HL-60 (cell line): Measurements from ENCODE around the gene LELP1.
"Not testable (repeated sequence)": the region's sequence is repeated elsewhere in the genome, so short reads cannot be mapped to it uniquely, and the experiment has no call there.

Source experiments
- DNase-seq, 2 experiments: peaks; one replicate each; pipeline ENCODE4 v3.0.0-alpha.2; 2010 to 2020; ENCODE audit warnings: low read depth in 1 of 2, low spot score in 1 of 2
- H3K27ac ChIP-seq: fragments of 250-450 bp; sonication (Bioruptor Pico); replicated peaks from 2 replicates; pipeline ENCODE4 v1.5.1; 2020; ENCODE audit warnings: mild to moderate bottlenecking, moderate library complexity
- H3K27me3 ChIP-seq: fragments of 250-450 bp; sonication (Bioruptor Pico); 2 replicates; pipeline ENCODE4 v1.5.1; 2021; ENCODE audit warnings: mild to moderate bottlenecking, moderate library complexity; ENCODE audit not compliant: insufficient read depth, poor library complexity, severe bottlenecking
- H3K4me3 ChIP-seq: replicated peaks from 2 replicates; pipeline ENCODE4 v1.5.1; 2011; ENCODE audit warnings: mild to moderate bottlenecking, control low read depth, low read length; ENCODE audit not compliant: insufficient read depth
- CTCF ChIP-seq: IDR thresholded peaks from one replicate; pipeline ENCODE4 v1.5.1; 2011; ENCODE audit warnings: low read length, control low read depth, inconsistent platforms; ENCODE audit not compliant: insufficient read depth
- GABPA ChIP-seq: IDR thresholded peaks from 2 replicates; pipeline ENCODE4 v1.6.1; 2012; ENCODE audit warnings: low read depth
- POLR2AphosphoS5 ChIP-seq: IDR thresholded peaks from 2 replicates; pipeline ENCODE4 v1.6.1; 2012; ENCODE audit warnings: low read depth
- REST ChIP-seq: IDR thresholded peaks from 2 replicates; pipeline ENCODE4 v1.6.1; 2012; ENCODE audit warnings: low read depth; ENCODE audit not compliant: insufficient replicate concordance
- SPI1 ChIP-seq: IDR thresholded peaks from 2 replicates; pipeline ENCODE4 v1.6.1; 2012; ENCODE audit warnings: low read depth, mild to moderate bottlenecking, borderline replicate concordance

LELP1 gene

DNA sequence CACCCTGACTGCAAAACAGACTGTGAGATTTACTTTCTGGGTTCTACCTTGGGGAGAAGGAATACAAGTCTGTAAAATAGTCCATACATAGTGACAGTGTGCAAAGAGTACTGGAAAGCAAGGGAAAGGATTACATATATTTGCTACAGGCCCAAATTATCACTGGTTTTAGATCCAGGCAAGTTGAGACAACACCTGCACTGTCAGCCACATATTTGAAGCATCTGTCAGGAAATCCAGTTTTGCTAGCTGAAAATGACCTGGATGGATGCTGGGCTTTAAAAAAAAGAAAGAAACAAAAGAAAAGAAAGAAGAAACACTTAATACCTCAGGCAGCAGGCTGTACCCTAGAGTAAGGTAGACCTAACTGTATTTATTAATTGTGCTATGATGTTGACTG lies 28.6 kb upstream of the LELP1 start:
- no peak overlapping the region for H3K4me3 ChIP-seq
- H3K27me3 ChIP-seq, result peaks cover 8% of the 10 kb centered on the region
- no peak for TF ChIP-seq SPI1
- TF ChIP-seq POLR2AphosphoS5, result no peak
- no peak for TF ChIP-seq CTCF
- no peak for DNase-seq
- no peak overlapping the region for H3K27ac ChIP-seq

DNA sequence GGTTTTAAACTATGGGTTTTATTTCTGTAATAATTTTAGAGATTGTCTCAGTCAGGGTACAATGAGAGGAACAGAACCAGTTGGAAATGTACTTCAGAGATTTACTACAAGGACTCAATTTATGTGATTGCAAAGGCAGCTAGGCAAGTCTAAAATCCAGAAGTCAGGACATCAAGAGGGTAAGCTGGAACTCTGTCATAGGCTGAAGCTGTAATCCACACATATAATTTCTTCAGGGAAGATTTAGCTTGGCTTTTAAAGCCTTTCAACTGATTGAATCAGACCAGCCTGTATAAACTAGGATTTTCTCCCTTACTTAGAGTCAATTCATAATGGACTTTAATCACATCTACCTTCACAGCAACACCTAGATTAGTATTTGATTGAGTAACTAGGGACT lies 24.3 kb upstream of the LELP1 start:
- TF ChIP-seq CTCF (no peak), SPI1 (no peak), POLR2AphosphoS5 (no peak), REST (no peak), GABPA (no peak)
- no peak overlapping the region for H3K4me3 ChIP-seq
- no peak overlapping the region for H3K27ac ChIP-seq
- peaks cover 8% of the 10 kb centered on the region for H3K27me3 ChIP-seq
- no peak for DNase-seq

GRCh38 chr1:153180556-153180955 lies 22.7 kb upstream of the LELP1 start:
- Histone ChIP-seq H3K4me3 (no peak overlapping the region), H3K27me3 (peaks cover 8% of the 10 kb centered on the region), H3K27ac (no peak overlapping the region)
- TF ChIP-seq GABPA (no peak), SPI1 (no peak), REST (no peak), CTCF (no peak), POLR2AphosphoS5 (no peak)
- DNase-seq, result no peak

DNA sequence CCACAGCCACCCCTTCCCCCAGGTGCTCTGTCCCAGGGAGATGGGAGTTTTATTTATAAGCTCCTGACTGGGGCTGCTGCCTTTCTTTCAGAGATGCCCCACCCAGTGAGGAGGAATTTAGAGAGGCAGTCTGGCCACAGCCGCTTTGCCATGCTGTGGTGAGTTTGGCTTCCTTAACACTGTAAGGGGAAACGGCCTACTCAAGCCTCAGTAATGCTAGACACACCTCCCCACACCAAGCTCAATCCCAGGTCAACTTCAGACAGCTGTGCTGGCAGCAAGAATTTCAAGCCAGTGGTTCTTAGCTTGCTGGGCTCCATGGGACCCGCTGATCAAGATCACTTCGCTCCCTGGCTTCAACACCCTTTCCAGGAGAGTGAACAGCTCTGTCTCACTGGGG lies 14.9 kb upstream of the LELP1 start:
- H3K27ac ChIP-seq, H3K4me3 ChIP-seq, DNase-seq, H3K27me3 ChIP-seq: not testable (repeated sequence)
